ENCODE data around the gene LRMDA.

Gene LRMDA

DNA sequence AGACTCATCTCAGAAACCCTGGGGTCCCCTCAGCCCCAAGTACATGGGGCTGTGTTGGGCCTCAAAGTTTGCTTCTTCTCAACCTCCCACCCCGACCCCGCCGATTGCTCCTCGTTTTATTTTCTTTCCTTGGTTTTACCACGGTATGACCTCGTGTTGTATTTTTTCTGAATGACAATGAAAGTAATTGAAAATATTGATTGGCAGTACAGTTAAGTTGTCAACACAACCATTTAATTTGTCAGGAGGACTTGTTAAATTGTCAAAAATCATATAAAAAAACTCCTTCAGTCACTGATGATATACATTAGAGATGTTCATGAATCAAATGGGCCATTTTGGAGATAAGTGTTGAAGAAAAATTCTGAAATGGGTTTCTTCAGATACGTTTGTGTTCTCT lies 520.7 kb downstream of the LRMDA start:
- H3K27ac ChIP-seq = no peak overlapping the region
- no peak for TF ChIP-seq CTCF (IDR thresholded peaks at IDR 0.05)
- no peak overlapping the region for H3K4me3 ChIP-seq
- DNase-seq (ENCODE audit: low spot score) = no peak

- no peak overlapping the region for H3K27ac ChIP-seq
- no peak for DNase-seq (ENCODE audit: low spot score)
- H3K4me3 ChIP-seq = no peak overlapping the region
- TF ChIP-seq CTCF (IDR thresholded peaks at IDR 0.05) = no peak
These were observed 523.1 kb downstream of the LRMDA start for GRCh38 chr10:75954486-75954885.

DNA sequence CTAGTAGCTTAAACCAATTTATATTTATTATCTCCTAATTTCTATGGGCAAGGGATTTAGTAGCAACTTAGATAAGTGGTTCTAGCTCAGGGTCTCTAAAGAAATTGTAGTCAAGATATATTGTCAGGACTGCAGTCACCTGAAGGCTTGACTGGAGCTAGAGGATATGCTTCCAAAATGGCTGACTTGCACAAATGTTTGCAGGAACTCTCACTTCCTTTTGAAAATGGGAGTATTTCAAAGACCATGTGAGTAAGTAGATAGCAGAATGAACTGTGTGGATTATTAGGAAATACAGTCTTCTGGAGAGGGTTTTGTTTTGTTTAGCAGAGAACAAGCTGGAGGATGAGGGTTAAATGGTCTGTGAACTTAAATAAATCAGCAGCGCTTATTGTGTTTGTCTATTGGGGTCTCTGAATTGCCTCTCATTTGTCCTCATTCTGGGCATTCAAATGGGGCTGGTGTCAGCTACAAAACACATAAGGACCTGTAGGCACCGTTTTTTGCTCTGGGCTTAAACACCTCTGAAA lies 524.6 kb downstream of the LRMDA start:
- no peak overlapping the region for H3K27ac ChIP-seq
- DNase-seq (ENCODE audit: low spot score) = no peak

GRCh38 chr10:75956624-75957023 lies 525.2 kb downstream of the LRMDA start:
- TF ChIP-seq CTCF (IDR thresholded peaks at IDR 0.05) = no peak
- no peak for DNase-seq (ENCODE audit: low spot score)
- Histone ChIP-seq H3K27ac (no peak overlapping the region), H3K4me3 (no peak overlapping the region)

More for the DNA sequence above, 524.6 kb downstream of the LRMDA start:
- H3K4me3 ChIP-seq = no peak overlapping the region
- no peak for TF ChIP-seq CTCF (IDR thresholded peaks at IDR 0.05)

GRCh38 chr10:75957314-75958120 lies 526.1 kb downstream of the LRMDA start:
- no peak for DNase-seq (ENCODE audit: low spot score)
- Histone ChIP-seq H3K4me3 (no peak overlapping the region), H3K27ac (no peak overlapping the region)
- TF ChIP-seq CTCF (IDR thresholded peaks at IDR 0.05) = no peak

GRCh38 chr10:75959209-75959608 lies 527.8 kb downstream of the LRMDA start:
- TF ChIP-seq CTCF (IDR thresholded peaks at IDR 0.05) = no peak
- no peak for DNase-seq (ENCODE audit: low spot score)
- H3K4me3 ChIP-seq = no peak overlapping the region
- no peak overlapping the region for H3K27ac ChIP-seq

- no peak for DNase-seq (ENCODE audit: low spot score)
- Histone ChIP-seq H3K4me3 (no peak overlapping the region), H3K27ac (no peak overlapping the region)
- no peak for TF ChIP-seq CTCF (IDR thresholded peaks at IDR 0.05)
These were observed 528.5 kb downstream of the LRMDA start for GRCh38 chr10:75959912-75960311.

Data from coronary artery (tissue), 2 donors.